HG03460 (cell line): ENCODE measurements around the gene THUMPD2.
A peak's percentile ranks its signal among the peaks of the same experiment; 100 is the strongest.
"Not testable (repeated sequence)": the region's sequence is repeated elsewhere in the genome, so short reads cannot be mapped to it uniquely, and the experiment has no call there.

ENCODE experiments used
- ATAC-seq: cut with Tn5 transposase; IDR thresholded peaks from one replicate; pipeline ENCODE4 v1.9.1; 2021; ENCODE audit not compliant: unreplicated experiment

THUMPD2 gene

GRCh38 chr2:39778775-39779340 lies at the start of gene THUMPD2:
TSS of gene THUMPD2 (minus strand) at chr2:39779258. CDS start at chr2:39779239, 19 bp downstream.
- ATAC-seq, result peak; percentile 76

- ATAC-seq, result no peak
Observed at GRCh38 chr2:39821871-39822270, 42.8 kb upstream of the THUMPD2 start.

GRCh38 chr2:39816845-39817244 lies 37.8 kb upstream of the THUMPD2 start:
- ATAC-seq, result no peak

- no peak for ATAC-seq
Observed at GRCh38 chr2:39816428-39816827, 37.4 kb upstream of the THUMPD2 start.

GRCh38 chr2:39805936-39806608 lies 27.0 kb upstream of the THUMPD2 start:
- no peak for ATAC-seq

- ATAC-seq, result no peak
Observed at GRCh38 chr2:39803839-39804238, 24.8 kb upstream of the THUMPD2 start.

GRCh38 chr2:39800752-39801151 lies 21.7 kb upstream of the THUMPD2 start:
- ATAC-seq, result no peak

GRCh38 chr2:39796134-39796533 lies 17.1 kb upstream of the THUMPD2 start:
- no peak for ATAC-seq

GRCh38 chr2:39790216-39790818 lies 11.3 kb upstream of the THUMPD2 start:
- ATAC-seq, result not testable (repeated sequence)

GRCh38 chr2:39787950-39788349 lies 8.9 kb upstream of the THUMPD2 start:
- ATAC-seq, result no peak

- no peak for ATAC-seq
Observed at GRCh38 chr2:39786761-39787522, 7.9 kb upstream of the THUMPD2 start.

- ATAC-seq, result no peak
Observed at GRCh38 chr2:39782591-39782990, 3.5 kb upstream of the THUMPD2 start.

- ATAC-seq, result no peak
Observed at GRCh38 chr2:39781697-39782096, 2.6 kb upstream of the THUMPD2 start.

GRCh38 chr2:39780825-39781600 lies 2.0 kb upstream of the THUMPD2 start:
- no peak for ATAC-seq

- no peak for ATAC-seq
Observed at GRCh38 chr2:39779927-39780326, 869 bp upstream of the THUMPD2 start.

GRCh38 chr2:39779341-39779851 lies 338 bp upstream of the THUMPD2 start:
- ATAC-seq, result no peak

- ATAC-seq, result no peak
Observed at GRCh38 chr2:39778233-39778632, 825 bp downstream of the THUMPD2 start.

- ATAC-seq, result no peak
Observed at GRCh38 chr2:39772812-39773152, 6.3 kb downstream of the THUMPD2 start.

- ATAC-seq, result no peak
Observed at GRCh38 chr2:39772086-39772811, 6.8 kb downstream of the THUMPD2 start.

- no peak for ATAC-seq
Observed at GRCh38 chr2:39762448-39762847, 16.6 kb downstream of the THUMPD2 start.
